ENCODE results near the gene FFAR1. TPM values are rescaled to one million over a fixed set of nuclear protein-coding genes. Genes with fewer than 3 reads are reported as not detected.

Gene FFAR1
- total RNA-seq, 1 experiment from 2014 or later, result not detected

DNA sequence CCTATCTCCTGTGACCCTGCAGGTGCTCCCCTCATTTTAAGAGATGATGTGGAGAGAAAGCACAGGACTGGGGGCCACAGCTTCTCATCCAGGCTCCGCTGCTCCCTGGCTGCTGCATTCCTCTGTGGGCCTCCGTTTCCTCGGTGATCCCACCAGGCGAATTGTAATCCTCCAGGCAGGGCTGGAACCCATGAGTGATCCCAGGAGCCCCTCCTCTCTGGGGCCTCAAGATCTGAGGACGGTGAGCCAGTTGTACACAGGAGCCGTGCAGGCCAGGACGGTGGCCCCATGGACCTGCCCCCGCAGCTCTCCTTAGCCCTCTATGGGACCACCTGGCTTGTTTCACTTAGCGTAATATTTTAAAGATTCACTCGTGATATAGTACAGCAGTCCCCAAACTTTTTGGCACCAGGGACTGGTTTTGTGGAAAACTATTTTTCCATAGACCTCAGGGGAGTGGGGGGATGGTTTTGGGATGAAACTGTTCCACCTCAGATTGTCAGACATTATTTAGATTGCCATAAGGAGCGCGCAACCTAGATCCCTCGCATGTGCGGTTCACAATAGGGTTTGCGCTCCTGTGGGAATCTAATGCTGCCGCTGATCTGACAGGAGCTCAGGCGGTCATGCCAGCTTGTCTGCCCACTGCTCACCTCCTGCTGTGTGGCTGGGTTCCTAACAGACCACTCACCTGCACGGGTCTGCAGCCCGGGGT is 16.2 kb downstream of the FFAR1 start:
- Histone ChIP-seq H3K27me3 (replicated peaks; ENCODE audit: control insufficient read depth, insufficient read depth, low read length) (no peaks in the 10 kb centered on the region; the same call in 1 of the 2 replicates), H3K4me1 (no peaks in the 10 kb centered on the region), H3K9me3 (no peaks in the 10 kb centered on the region), H3K4me3 (ENCODE audit: low read depth, low read length) (no peak overlapping the region), H3K36me3 (ENCODE audit: control insufficient read depth, insufficient read depth, low read length) (no peaks in the 10 kb centered on the region)
- TF ChIP-seq, protein P1, sequence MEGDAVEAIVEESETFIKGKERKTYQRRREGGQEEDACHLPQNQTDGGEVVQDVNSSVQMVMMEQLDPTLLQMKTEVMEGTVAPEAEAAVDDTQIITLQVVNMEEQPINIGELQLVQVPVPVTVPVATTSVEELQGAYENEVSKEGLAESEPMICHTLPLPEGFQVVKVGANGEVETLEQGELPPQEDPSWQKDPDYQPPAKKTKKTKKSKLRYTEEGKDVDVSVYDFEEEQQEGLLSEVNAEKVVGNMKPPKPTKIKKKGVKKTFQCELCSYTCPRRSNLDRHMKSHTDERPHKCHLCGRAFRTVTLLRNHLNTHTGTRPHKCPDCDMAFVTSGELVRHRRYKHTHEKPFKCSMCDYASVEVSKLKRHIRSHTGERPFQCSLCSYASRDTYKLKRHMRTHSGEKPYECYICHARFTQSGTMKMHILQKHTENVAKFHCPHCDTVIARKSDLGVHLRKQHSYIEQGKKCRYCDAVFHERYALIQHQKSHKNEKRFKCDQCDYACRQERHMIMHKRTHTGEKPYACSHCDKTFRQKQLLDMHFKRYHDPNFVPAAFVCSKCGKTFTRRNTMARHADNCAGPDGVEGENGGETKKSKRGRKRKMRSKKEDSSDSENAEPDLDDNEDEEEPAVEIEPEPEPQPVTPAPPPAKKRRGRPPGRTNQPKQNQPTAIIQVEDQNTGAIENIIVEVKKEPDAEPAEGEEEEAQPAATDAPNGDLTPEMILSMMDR (IDR thresholded peaks at IDR 0.05; ENCODE audit: insufficient read depth in 1 of 2, low read depth in 1 of 2, low read length in 1 of 2, severe bottlenecking in 1 of 2, unreplicated experiment in 1 of 2), result no peak
- ChIA-PET POLR2A (no interaction called here), CTCF (no interaction called here)
- no peak for DNase-seq
- Mint-ChIP-seq H3K9me3 (ENCODE audit: unreplicated experiment) (no peaks in the 10 kb centered on the region), H3K27me3 (ENCODE audit: insufficient read depth, unreplicated experiment) (no peaks in the 10 kb centered on the region), H3K4me1 (ENCODE audit: low read depth, unreplicated experiment) (no peaks in the 10 kb centered on the region), H3K4me3 (ENCODE audit: unreplicated experiment) (no peak overlapping the region), H3K36me3 (ENCODE audit: insufficient read depth, unreplicated experiment) (no peaks in the 10 kb centered on the region), H3K27ac (ENCODE audit: unreplicated experiment) (no peak overlapping the region)
- intact Hi-C loops (cut with micrococcal nuclease; ENCODE audit: unreplicated experiment), result no loop called here
- no TSS peak for BruUV-seq (replicated peaks)

DNA sequence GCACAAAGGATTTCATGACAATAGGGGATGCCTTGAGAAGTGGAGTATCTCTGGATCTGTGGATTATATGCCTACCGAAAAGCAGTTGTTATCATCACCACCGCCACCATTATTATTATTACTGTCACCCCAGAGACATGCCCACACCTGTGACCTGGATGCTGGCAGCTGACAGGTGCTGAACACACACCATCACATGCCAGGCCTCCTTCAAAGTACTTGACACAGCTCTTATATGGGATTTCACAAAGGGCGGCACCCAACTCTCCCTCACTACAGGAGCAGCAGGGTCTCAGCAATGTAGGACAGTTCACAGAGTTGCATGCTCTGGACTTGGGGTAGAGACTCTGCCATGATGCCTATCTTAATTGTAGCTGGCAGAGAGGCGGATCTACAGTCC is 17.6 kb downstream of the FFAR1 start:
- TF ChIP-seq, protein P1 (IDR thresholded peaks at IDR 0.05; ENCODE audit: insufficient read depth in 1 of 2, low read depth in 1 of 2, low read length in 1 of 2, severe bottlenecking in 1 of 2, unreplicated experiment in 1 of 2), result no peak
- BruUV-seq (replicated peaks), result no TSS peak
- DNase-seq, result no peak
- H3K4me1 Mint-ChIP-seq (ENCODE audit: low read depth, unreplicated experiment), result no peaks in the 10 kb centered on the region
- no peaks in the 10 kb centered on the region for H3K27me3 Mint-ChIP-seq (ENCODE audit: insufficient read depth, unreplicated experiment)
- Histone ChIP-seq H3K4me1 (no peaks in the 10 kb centered on the region), H3K36me3 (ENCODE audit: control insufficient read depth, insufficient read depth, low read length) (no peaks in the 10 kb centered on the region), H3K4me3 (ENCODE audit: low read depth, low read length) (no peak overlapping the region), H3K9me3 (no peaks in the 10 kb centered on the region), H3K27me3 (replicated peaks; ENCODE audit: control insufficient read depth, insufficient read depth, low read length) (no peaks in the 10 kb centered on the region; the same call in 1 of the 2 replicates)
- CTCF ChIA-PET, result interaction anchor here (0.6 kb wide), 1 partner anchor 1661 kb away, joined by 3 read pairs; no protein-coding TSS in a partner anchor
- no peak overlapping the region for H3K4me3 Mint-ChIP-seq (ENCODE audit: unreplicated experiment)
- H3K27ac Mint-ChIP-seq (ENCODE audit: unreplicated experiment), result no peak overlapping the region
- intact Hi-C loops (cut with micrococcal nuclease; ENCODE audit: unreplicated experiment), result no loop called here
- POLR2A ChIA-PET, result no interaction called here
- no peaks in the 10 kb centered on the region for H3K36me3 Mint-ChIP-seq (ENCODE audit: insufficient read depth, unreplicated experiment)
- no peaks in the 10 kb centered on the region for H3K9me3 Mint-ChIP-seq (ENCODE audit: unreplicated experiment)

DNA sequence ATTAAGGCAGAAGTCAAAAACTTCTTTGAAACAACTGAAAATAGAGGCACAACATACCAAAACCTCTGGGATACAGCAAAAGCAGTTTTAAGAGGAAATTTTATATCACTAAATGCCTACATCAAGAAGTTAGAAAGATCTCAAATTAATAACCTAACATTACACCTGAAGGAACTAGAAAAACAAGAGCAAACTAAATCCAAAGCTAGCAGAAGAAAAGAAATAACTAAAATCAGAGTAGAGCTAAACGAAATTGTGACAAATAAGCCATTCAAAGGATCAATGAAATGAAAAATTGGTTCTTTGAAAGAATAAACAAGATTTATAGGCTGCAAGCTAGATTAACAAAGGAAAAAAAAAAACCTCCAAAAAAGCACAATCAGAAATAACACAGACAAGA is 20.7 kb downstream of the FFAR1 start:
- H3K36me3 ChIP-seq (ENCODE audit: control insufficient read depth, insufficient read depth, low read length), result no peaks in the 10 kb centered on the region
- BruUV-seq (replicated peaks), result no TSS peak
- Mint-ChIP-seq H3K27me3 (ENCODE audit: insufficient read depth, unreplicated experiment) (no peaks in the 10 kb centered on the region), H3K27ac (ENCODE audit: unreplicated experiment) (no peak overlapping the region), H3K36me3 (ENCODE audit: insufficient read depth, unreplicated experiment) (no peaks in the 10 kb centered on the region), H3K4me1 (ENCODE audit: low read depth, unreplicated experiment) (no peaks in the 10 kb centered on the region), H3K9me3 (ENCODE audit: unreplicated experiment) (no peaks in the 10 kb centered on the region), H3K4me3 (ENCODE audit: unreplicated experiment) (no peak overlapping the region)
- no peaks in the 10 kb centered on the region for H3K9me3 ChIP-seq
- no peaks in the 10 kb centered on the region for H3K4me1 ChIP-seq
- intact Hi-C loops (cut with micrococcal nuclease; ENCODE audit: unreplicated experiment), result no loop called here
- H3K27me3 ChIP-seq (replicated peaks; ENCODE audit: control insufficient read depth, insufficient read depth, low read length), result no peaks in the 10 kb centered on the region
- CTCF ChIA-PET, result no interaction called here
- TF ChIP-seq, protein P1 (IDR thresholded peaks at IDR 0.05; ENCODE audit: insufficient read depth in 1 of 2, low read depth in 1 of 2, low read length in 1 of 2, severe bottlenecking in 1 of 2, unreplicated experiment in 1 of 2), result no peak
- no peak overlapping the region for H3K4me3 ChIP-seq (ENCODE audit: low read depth, low read length)
- POLR2A ChIA-PET, result no interaction called here
- no peak for DNase-seq

Data from Caco-2 (cell line).